ENCODE results near the gene SCRT2. TPM values are rescaled to one million over a fixed set of nuclear protein-coding genes. Genes with fewer than 3 reads are reported as not detected.

Gene SCRT2
- total and polyA plus RNA-seq, 2 of the 8 experiments (the other 6 are each of a cell fraction or from before 2014, with no cell fraction given), result 0.12 to 0.34 TPM

GRCh38 chr20:651713-652614, 23.6 kb downstream of the SCRT2 start:
- Histone ChIP-seq H3K4ac (replicated peaks; ENCODE audit: insufficient read length, low read depth, low read length) (no peak overlapping the region), H4K5ac (ENCODE audit: insufficient read length, low read depth, low read length) (no peak overlapping the region), H3K23me2 (ENCODE audit: low read depth, low read length) (peaks cover 10% of the 10 kb centered on the region; the same call in 1 of the 2 replicates), H3K23ac (ENCODE audit: insufficient read length) (no peak overlapping the region), H3K9me3 (ENCODE audit: insufficient read depth in 2 of 2, low read depth in 1 of 2, low read length in 1 of 2) (no peaks in the 10 kb centered on the region), H3K9ac (replicated peaks in 1 of 4; ENCODE audit: extremely low read depth in 1 of 4, low read depth in 3 of 4, low read length in 3 of 4) (peak overlapping the region in 2 of 4 experiments; percentile 38 to 65; a peak in 3 of 7 replicates), H3K56ac (replicated peaks; ENCODE audit: insufficient read length, low read depth, low read length) (no peak overlapping the region), H2BK12ac (ENCODE audit: low read depth, low read length) (0 out of 2 replicates have a peak overlapping the region, but pooled peaks have one; percentile 69), H3K27me3 (replicated peaks in 1 of 4; ENCODE audit: control insufficient read depth in 3 of 4, extremely low read depth in 1 of 4, insufficient read depth in 3 of 4, low read length in 3 of 4) (peaks cover 0 to 7% (median 0%) of the 10 kb centered on the region in 4 experiments; a peak in 3 of 7 replicates), H3K4me1 (replicated peaks in 1 of 4; ENCODE audit: control insufficient read depth in 3 of 4, insufficient read depth in 4 of 4, low read length in 3 of 4) (peaks cover 9 to 18% (median 13%) of the 10 kb centered on the region in 4 experiments), H3K36me3 (ENCODE audit: control insufficient read depth in 2 of 4, insufficient read depth in 4 of 4, low read length in 3 of 4) (peaks cover 7 to 16% (median 14%) of the 10 kb centered on the region in 4 experiments; a peak in 7 of 8 replicates), H3K79me2 (ENCODE audit: control insufficient read depth in 1 of 2, insufficient read depth in 2 of 2, low read length in 2 of 2) (no peaks in the 10 kb centered on the region), H3K79me1 (ENCODE audit: low read depth, low read length) (no peaks in the 10 kb centered on the region), H3K4me2 (ENCODE audit: insufficient read depth in 1 of 2, low read depth in 2 of 2, low read length in 2 of 2) (peak overlapping the region; percentile 73 to 85), H4K20me1 (replicated peaks in 1 of 2; ENCODE audit: control insufficient read depth in 1 of 2, insufficient read depth in 2 of 2, low read length in 2 of 2) (peaks cover 0 to 4% of the 10 kb centered on the region in 2 experiments), H2BK20ac (ENCODE audit: low read length) (no peak overlapping the region), H4K8ac (ENCODE audit: extremely low read depth, insufficient read depth, low read length) (no peak overlapping the region), H2BK120ac (replicated peaks; ENCODE audit: low read depth, low read length) (no peak overlapping the region), H3K4me3 (ENCODE audit: extremely low read depth in 1 of 4, insufficient read depth in 2 of 4, low read depth in 3 of 4, low read length in 4 of 4) (peak overlapping the region; percentile 37 to 72 (median 68); a peak in 7 of 8 replicates), H3K18ac (ENCODE audit: extremely low read depth, low read length) (no peak overlapping the region), H2AFZ (ENCODE audit: low read length) (no peak overlapping the region), H3K14ac (ENCODE audit: insufficient read length) (no peak overlapping the region), H2BK15ac (ENCODE audit: low read length) (peak overlapping the region; percentile 84; the same call in 1 of the 2 replicates), H3K27ac (ENCODE audit: low read depth, low read length) (no peak overlapping the region), H2BK5ac (ENCODE audit: low read depth, low read length) (no peak overlapping the region), H2AK5ac (ENCODE audit: low read depth, low read length) (peak overlapping the region; percentile 45; the same call in 1 of the 2 replicates), H4K91ac (replicated peaks; ENCODE audit: insufficient read length, low read length) (no peak overlapping the region)
- CTCF ChIA-PET (ENCODE audit: partially characterized antibody), result interaction anchor here (0.8 to 11.0 kb wide), 12 partner anchors 8 to 143 kb away, joined by 3 to 157 read pairs (median 4); no protein-coding TSS in a partner anchor
- POLR2A ChIA-PET (ENCODE audit: partially characterized antibody), result interaction anchor here (0.8 to 2.9 kb wide), 7 partner anchors 10 to 108 kb away, joined by 3 to 19 read pairs (median 4); partner anchors contain the start of gene CSNK2A1
- TF ChIP-seq, protein P1, sequence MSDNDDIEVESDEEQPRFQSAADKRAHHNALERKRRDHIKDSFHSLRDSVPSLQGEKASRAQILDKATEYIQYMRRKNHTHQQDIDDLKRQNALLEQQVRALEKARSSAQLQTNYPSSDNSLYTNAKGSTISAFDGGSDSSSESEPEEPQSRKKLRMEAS (IDR thresholded peaks at IDR 0.05), result peak; percentile 7; the same call in 1 of the 2 replicates
- TF ChIP-seq E2F6 (IDR thresholded peaks at IDR 0.05) (peak; percentile 43; the same call in 1 of the 2 replicates), JUN (IDR thresholded peaks at IDR 0.05; ENCODE audit: low read depth, low read length) (no peak)
- 67% methylated on average over 19 of the region's 20 CpGs; no CpG with 5 or more reads in 1 of the 2 experiments for WGBS, 2 experiments (ENCODE audit: extremely low coverage in 1 of 2, insufficient coverage in 1 of 2, insufficient read length in 1 of 2, insufficient replicate concordance in 2 of 2, low coverage in 1 of 2, low lambda C conversion rate in 2 of 2, missing lambda C conversion rate in 1 of 2)
- DNase-seq (ENCODE audit: low read depth in 1 of 2, low spot score in 2 of 2) (no peak), FAIRE-seq (no peak)
